ENCODE results near the gene CCDC60.
A peak's percentile ranks its signal among the peaks of the same experiment; 100 is the strongest.

The CCDC60 gene

DNA sequence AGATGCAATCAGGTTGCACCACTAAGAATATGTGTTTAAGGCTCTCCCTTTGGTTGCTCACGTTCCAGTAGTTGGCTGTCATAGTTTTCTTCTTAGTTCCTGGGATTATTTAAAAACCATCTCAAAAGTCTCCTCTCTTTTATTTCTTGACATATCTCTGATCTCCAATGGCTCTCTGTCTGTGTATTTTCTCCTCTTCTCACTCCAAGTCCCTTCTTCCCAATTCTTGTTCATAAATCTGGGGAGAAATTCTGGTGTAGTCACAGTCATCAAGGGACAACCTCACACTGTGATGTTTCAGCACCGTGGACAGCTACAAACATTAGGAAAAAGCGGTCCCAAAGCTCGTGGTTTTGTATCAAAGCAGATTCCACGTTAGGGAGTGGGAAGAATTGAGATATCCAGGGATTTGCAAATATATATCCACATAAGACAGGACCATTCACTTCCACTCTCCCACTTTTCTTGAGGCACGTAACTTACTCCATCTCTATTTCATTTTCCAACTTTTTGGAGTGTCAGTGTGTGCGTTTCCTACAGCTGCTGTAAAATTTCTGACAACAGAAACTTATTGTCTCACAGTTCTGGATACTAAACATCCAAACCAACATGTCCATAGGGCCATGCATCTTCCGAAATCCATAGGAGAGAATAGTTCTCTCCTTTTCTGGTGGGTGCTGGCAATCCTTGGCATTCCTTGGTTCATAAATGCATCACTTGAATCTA is 178.4 kb downstream of the CCDC60 start:
- Histone ChIP-seq H2BK5ac (ENCODE audit: low read depth, low read length, poor library complexity, severe bottlenecking) (no peak overlapping the region), H2BK15ac (ENCODE audit: low read depth, poor library complexity, severe bottlenecking) (no peak overlapping the region), H3K18ac (ENCODE audit: low read depth in 1 of 2, low read length in 2 of 2) (no peak overlapping the region), H2AFZ (ENCODE audit: low read depth, low read length) (no peak overlapping the region), H3K9me3 (ENCODE audit: control insufficient read depth, low read length) (no peaks in the 10 kb centered on the region), H2BK12ac (ENCODE audit: low read length in 2 of 2) (no peak overlapping the region), H4K91ac (ENCODE audit: low read length) (no peak overlapping the region), H3K27me3 (ENCODE audit: control insufficient read depth in 1 of 2, insufficient read depth in 1 of 2, low read length in 2 of 2) (no peaks in the 10 kb centered on the region), H3K4me3 (ENCODE audit: insufficient read depth in 1 of 2, low read depth in 1 of 2, low read length in 2 of 2) (no peak overlapping the region), H3K4me1 (ENCODE audit: control insufficient read depth, insufficient read depth, low read depth, low read length) (no peaks in the 10 kb centered on the region), H3K36me3 (ENCODE audit: control insufficient read depth in 1 of 2, insufficient read depth in 2 of 2, low read depth in 1 of 2, low read length in 2 of 2) (no peaks in the 10 kb centered on the region), H4K8ac (ENCODE audit: low read length) (no peak overlapping the region), H2AK5ac (ENCODE audit: low read length, severe bottlenecking) (no peak overlapping the region), H2BK120ac (ENCODE audit: low read depth, low read length) (no peak overlapping the region), H3K14ac (ENCODE audit: low read length in 2 of 2) (no peak overlapping the region), H3K4me2 (ENCODE audit: low read length, poor library complexity, severe bottlenecking) (no peak overlapping the region), H3K27ac (ENCODE audit: low read length, poor library complexity, severe bottlenecking) (no peak overlapping the region), H3K23ac (ENCODE audit: low read length in 2 of 2) (no peak overlapping the region), H3K4ac (ENCODE audit: low read depth in 1 of 2, low read length in 2 of 2) (no peak overlapping the region), H3K79me1 (replicated peaks; ENCODE audit: low read length, poor library complexity, severe bottlenecking) (no peaks in the 10 kb centered on the region), H3K9ac (ENCODE audit: low read length) (no peak overlapping the region)
- DNase-seq = no peak
- 35% methylated on average over 7 of the region's 8 CpGs for WGBS

DNA sequence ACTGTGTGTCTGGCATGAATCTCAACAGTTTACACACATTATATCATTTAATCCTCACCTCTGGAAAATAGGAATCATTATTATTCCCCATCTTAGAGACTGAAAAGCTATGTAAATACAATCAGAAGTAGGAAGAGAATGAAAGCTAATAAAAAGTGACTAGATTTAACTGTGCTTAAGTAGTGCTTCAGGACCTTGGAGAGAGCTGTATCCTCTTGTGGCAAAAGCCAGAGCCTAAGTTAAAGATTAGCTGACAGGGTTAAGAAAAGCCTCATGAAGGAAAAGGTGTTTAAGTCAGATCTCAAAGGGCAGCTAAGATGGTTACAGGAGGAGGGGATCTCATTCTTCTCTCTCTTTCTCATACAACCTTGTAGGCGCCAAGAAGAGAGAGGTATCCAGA is 193.7 kb downstream of the CCDC60 start:
- Histone ChIP-seq H2AFZ (ENCODE audit: low read depth, low read length) (no peak overlapping the region), H3K9ac (ENCODE audit: low read length) (no peak overlapping the region), H3K27me3 (ENCODE audit: control insufficient read depth in 1 of 2, insufficient read depth in 1 of 2, low read length in 2 of 2) (no peaks in the 10 kb centered on the region), H2BK12ac (ENCODE audit: low read length in 2 of 2) (no peak overlapping the region), H3K18ac (ENCODE audit: low read depth in 1 of 2, low read length in 2 of 2) (no peak overlapping the region), H3K27ac (ENCODE audit: low read length, poor library complexity, severe bottlenecking) (no peak overlapping the region), H3K4me3 (ENCODE audit: insufficient read depth in 1 of 2, low read depth in 1 of 2, low read length in 2 of 2) (no peak overlapping the region), H3K9me3 (ENCODE audit: control insufficient read depth, low read length) (no peaks in the 10 kb centered on the region), H4K8ac (ENCODE audit: low read length) (no peak overlapping the region), H3K36me3 (ENCODE audit: control insufficient read depth in 1 of 2, insufficient read depth in 2 of 2, low read depth in 1 of 2, low read length in 2 of 2) (no peaks in the 10 kb centered on the region), H2BK5ac (ENCODE audit: low read depth, low read length, poor library complexity, severe bottlenecking) (no peak overlapping the region), H3K4me1 (ENCODE audit: control insufficient read depth, insufficient read depth, low read depth, low read length) (no peaks in the 10 kb centered on the region), H2AK5ac (ENCODE audit: low read length, severe bottlenecking) (no peak overlapping the region), H3K4me2 (ENCODE audit: low read length, poor library complexity, severe bottlenecking) (no peak overlapping the region), H2BK120ac (ENCODE audit: low read depth, low read length) (no peak overlapping the region), H4K91ac (ENCODE audit: low read length) (no peak overlapping the region), H3K14ac (ENCODE audit: low read length in 2 of 2) (no peak overlapping the region), H3K4ac (ENCODE audit: low read depth in 1 of 2, low read length in 2 of 2) (no peak overlapping the region), H3K23ac (ENCODE audit: low read length in 2 of 2) (no peak overlapping the region), H3K79me1 (replicated peaks; ENCODE audit: low read length, poor library complexity, severe bottlenecking) (no peaks in the 10 kb centered on the region), H2BK15ac (ENCODE audit: low read depth, poor library complexity, severe bottlenecking) (no peak overlapping the region)
- no peak for DNase-seq
- no CpG with 5 or more reads among the region's 1 CpG for WGBS

GRCh38 chr12:119540476-119540875 is 205.9 kb downstream of the CCDC60 start:
- no peak overlapping the region for H3K27ac ChIP-seq (ENCODE audit: low read length, poor library complexity, severe bottlenecking)
- no peak overlapping the region for H3K14ac ChIP-seq (ENCODE audit: low read length in 2 of 2)
- H2BK5ac ChIP-seq (ENCODE audit: low read depth, low read length, poor library complexity, severe bottlenecking) = no peak overlapping the region
- no peaks in the 10 kb centered on the region for H3K36me3 ChIP-seq (ENCODE audit: control insufficient read depth in 1 of 2, insufficient read depth in 2 of 2, low read depth in 1 of 2, low read length in 2 of 2)
- no peaks in the 10 kb centered on the region for H3K9me3 ChIP-seq (ENCODE audit: control insufficient read depth, low read length)
- H3K9ac ChIP-seq (ENCODE audit: low read length) = no peak overlapping the region
- no peak overlapping the region for H2BK120ac ChIP-seq (ENCODE audit: low read depth, low read length)
- no peak overlapping the region for H4K91ac ChIP-seq (ENCODE audit: low read length)
- no peak for DNase-seq
- no peak overlapping the region for H2AK5ac ChIP-seq (ENCODE audit: low read length, severe bottlenecking)
- H3K18ac ChIP-seq (ENCODE audit: low read depth in 1 of 2, low read length in 2 of 2) = no peak overlapping the region
- no peak overlapping the region for H3K23ac ChIP-seq (ENCODE audit: low read length in 2 of 2)
- no peak overlapping the region for H2BK15ac ChIP-seq (ENCODE audit: low read depth, poor library complexity, severe bottlenecking)
- H3K4me2 ChIP-seq (ENCODE audit: low read length, poor library complexity, severe bottlenecking) = no peak overlapping the region
- WGBS = 74% methylated on average over 3 of the region's 3 CpGs
- H3K4me1 ChIP-seq (ENCODE audit: control insufficient read depth, insufficient read depth, low read depth, low read length) = no peaks in the 10 kb centered on the region
- no peak overlapping the region for H2BK12ac ChIP-seq (ENCODE audit: low read length in 2 of 2)
- H4K8ac ChIP-seq (ENCODE audit: low read length) = no peak overlapping the region
- peaks cover 0 to 2% of the 10 kb centered on the region in 2 experiments for H3K27me3 ChIP-seq (ENCODE audit: control insufficient read depth in 1 of 2, insufficient read depth in 1 of 2, low read length in 2 of 2)
- no peak overlapping the region for H3K4me3 ChIP-seq (ENCODE audit: insufficient read depth in 1 of 2, low read depth in 1 of 2, low read length in 2 of 2)
- no peak overlapping the region for H2AFZ ChIP-seq (ENCODE audit: low read depth, low read length)
- H3K79me1 ChIP-seq (replicated peaks; ENCODE audit: low read length, poor library complexity, severe bottlenecking) = no peaks in the 10 kb centered on the region
- no peak overlapping the region for H3K4ac ChIP-seq (ENCODE audit: low read depth in 1 of 2, low read length in 2 of 2)

GRCh38 chr12:119544765-119545625 is 210.5 kb downstream of the CCDC60 start:
- Histone ChIP-seq H3K27ac (ENCODE audit: low read length, poor library complexity, severe bottlenecking) (no peak overlapping the region), H3K18ac (ENCODE audit: low read depth in 1 of 2, low read length in 2 of 2) (no peak overlapping the region), H2BK120ac (ENCODE audit: low read depth, low read length) (no peak overlapping the region), H3K14ac (ENCODE audit: low read length in 2 of 2) (no peak overlapping the region), H4K8ac (ENCODE audit: low read length) (no peak overlapping the region), H3K36me3 (ENCODE audit: control insufficient read depth in 1 of 2, insufficient read depth in 2 of 2, low read depth in 1 of 2, low read length in 2 of 2) (no peaks in the 10 kb centered on the region), H3K4ac (ENCODE audit: low read depth in 1 of 2, low read length in 2 of 2) (no peak overlapping the region), H3K9ac (ENCODE audit: low read length) (no peak overlapping the region), H4K91ac (ENCODE audit: low read length) (no peak overlapping the region), H2BK5ac (ENCODE audit: low read depth, low read length, poor library complexity, severe bottlenecking) (no peak overlapping the region), H3K9me3 (ENCODE audit: control insufficient read depth, low read length) (no peaks in the 10 kb centered on the region), H3K79me1 (replicated peaks; ENCODE audit: low read length, poor library complexity, severe bottlenecking) (no peaks in the 10 kb centered on the region), H2BK12ac (ENCODE audit: low read length in 2 of 2) (no peak overlapping the region), H2BK15ac (ENCODE audit: low read depth, poor library complexity, severe bottlenecking) (no peak overlapping the region), H3K23ac (ENCODE audit: low read length in 2 of 2) (no peak overlapping the region), H3K4me1 (ENCODE audit: control insufficient read depth, insufficient read depth, low read depth, low read length) (no peaks in the 10 kb centered on the region), H3K27me3 (ENCODE audit: control insufficient read depth in 1 of 2, insufficient read depth in 1 of 2, low read length in 2 of 2) (peaks cover 0 to 4% of the 10 kb centered on the region in 2 experiments), H2AFZ (ENCODE audit: low read depth, low read length) (no peak overlapping the region), H2AK5ac (ENCODE audit: low read length, severe bottlenecking) (no peak overlapping the region), H3K4me3 (ENCODE audit: insufficient read depth in 1 of 2, low read depth in 1 of 2, low read length in 2 of 2) (no peak overlapping the region), H3K4me2 (ENCODE audit: low read length, poor library complexity, severe bottlenecking) (no peak overlapping the region)
- WGBS = 26% methylated on average over 5 of the region's 9 CpGs
- DNase-seq = peak; percentile 56
